PFSK-1 (cell line): ENCODE results near the gene HOXC4.

Source experiments
- FOXP2 ChIP-seq: optimal IDR thresholded peaks from 2 replicates; pipeline ENCODE3; 2011; ENCODE audit warnings: borderline replicate concordance, control low read depth, inconsistent platforms; ENCODE audit not compliant: insufficient read depth; ENCODE audit errors: extremely low read length, extremely low read depth
- POLR2AphosphoS5 ChIP-seq: IDR thresholded peaks from 2 replicates; pipeline ENCODE4 v1.6.1; 2012; ENCODE audit warnings: low read depth, mild to moderate bottlenecking, control low read depth, low read length, moderate library complexity
- SIN3A ChIP-seq: IDR thresholded peaks from 2 replicates; pipeline ENCODE4 v1.6.1; 2012; ENCODE audit warnings: mild to moderate bottlenecking, low read length, moderate library complexity, borderline replicate concordance; ENCODE audit not compliant: insufficient read depth
- TAF1 ChIP-seq: IDR thresholded peaks from 2 replicates; pipeline ENCODE4 v1.6.1; 2012; ENCODE audit warnings: low read length, control low read depth, borderline replicate concordance; ENCODE audit not compliant: insufficient read depth
- TF ChIP-seq, protein P1 (sequence below), 2 experiments: IDR thresholded peaks; 2 replicates each; pipeline versions ENCODE4 v1.6.1 to v1.8.0; 2011 to 2012; ENCODE audit warnings: low read depth in 2 of 2, low read length in 2 of 2, control low read depth in 1 of 2, inconsistent platforms in 1 of 2, mild to moderate bottlenecking in 1 of 2, moderate library complexity in 1 of 2; ENCODE audit not compliant: insufficient read depth in 1 of 2

The HOXC4 gene

DNA sequence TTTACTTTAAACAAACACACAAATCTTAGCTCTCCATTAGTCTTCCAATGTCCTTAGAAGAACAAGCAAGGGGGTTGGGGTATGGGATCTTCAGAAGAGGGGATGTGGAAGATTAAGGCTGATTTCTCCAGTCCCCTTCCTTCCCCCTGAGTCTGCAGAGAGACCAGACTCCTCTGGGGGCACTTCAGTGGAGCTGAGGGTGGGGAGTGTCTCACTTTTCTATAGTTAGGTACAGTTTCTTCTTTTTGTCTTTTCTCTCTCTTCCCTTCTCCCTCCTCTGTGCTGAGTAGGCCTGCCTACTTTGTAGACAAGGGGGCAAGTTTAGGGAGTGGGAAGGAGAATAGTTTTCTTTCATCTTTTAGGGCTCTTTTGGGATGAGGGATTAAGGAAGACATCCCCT is 2.5 kb downstream of the HOXC4 start:
- TF ChIP-seq, protein P1, sequence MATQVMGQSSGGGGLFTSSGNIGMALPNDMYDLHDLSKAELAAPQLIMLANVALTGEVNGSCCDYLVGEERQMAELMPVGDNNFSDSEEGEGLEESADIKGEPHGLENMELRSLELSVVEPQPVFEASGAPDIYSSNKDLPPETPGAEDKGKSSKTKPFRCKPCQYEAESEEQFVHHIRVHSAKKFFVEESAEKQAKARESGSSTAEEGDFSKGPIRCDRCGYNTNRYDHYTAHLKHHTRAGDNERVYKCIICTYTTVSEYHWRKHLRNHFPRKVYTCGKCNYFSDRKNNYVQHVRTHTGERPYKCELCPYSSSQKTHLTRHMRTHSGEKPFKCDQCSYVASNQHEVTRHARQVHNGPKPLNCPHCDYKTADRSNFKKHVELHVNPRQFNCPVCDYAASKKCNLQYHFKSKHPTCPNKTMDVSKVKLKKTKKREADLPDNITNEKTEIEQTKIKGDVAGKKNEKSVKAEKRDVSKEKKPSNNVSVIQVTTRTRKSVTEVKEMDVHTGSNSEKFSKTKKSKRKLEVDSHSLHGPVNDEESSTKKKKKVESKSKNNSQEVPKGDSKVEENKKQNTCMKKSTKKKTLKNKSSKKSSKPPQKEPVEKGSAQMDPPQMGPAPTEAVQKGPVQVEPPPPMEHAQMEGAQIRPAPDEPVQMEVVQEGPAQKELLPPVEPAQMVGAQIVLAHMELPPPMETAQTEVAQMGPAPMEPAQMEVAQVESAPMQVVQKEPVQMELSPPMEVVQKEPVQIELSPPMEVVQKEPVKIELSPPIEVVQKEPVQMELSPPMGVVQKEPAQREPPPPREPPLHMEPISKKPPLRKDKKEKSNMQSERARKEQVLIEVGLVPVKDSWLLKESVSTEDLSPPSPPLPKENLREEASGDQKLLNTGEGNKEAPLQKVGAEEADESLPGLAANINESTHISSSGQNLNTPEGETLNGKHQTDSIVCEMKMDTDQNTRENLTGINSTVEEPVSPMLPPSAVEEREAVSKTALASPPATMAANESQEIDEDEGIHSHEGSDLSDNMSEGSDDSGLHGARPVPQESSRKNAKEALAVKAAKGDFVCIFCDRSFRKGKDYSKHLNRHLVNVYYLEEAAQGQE (IDR thresholded peaks at IDR 0.05; ENCODE audit: insufficient read depth in 1 of 2, low read depth in 2 of 2, low read length in 2 of 2) = no peak
- TF ChIP-seq SIN3A (no peak), POLR2AphosphoS5 (no peak), TAF1 (no peak), FOXP2 (no peak)

DNA sequence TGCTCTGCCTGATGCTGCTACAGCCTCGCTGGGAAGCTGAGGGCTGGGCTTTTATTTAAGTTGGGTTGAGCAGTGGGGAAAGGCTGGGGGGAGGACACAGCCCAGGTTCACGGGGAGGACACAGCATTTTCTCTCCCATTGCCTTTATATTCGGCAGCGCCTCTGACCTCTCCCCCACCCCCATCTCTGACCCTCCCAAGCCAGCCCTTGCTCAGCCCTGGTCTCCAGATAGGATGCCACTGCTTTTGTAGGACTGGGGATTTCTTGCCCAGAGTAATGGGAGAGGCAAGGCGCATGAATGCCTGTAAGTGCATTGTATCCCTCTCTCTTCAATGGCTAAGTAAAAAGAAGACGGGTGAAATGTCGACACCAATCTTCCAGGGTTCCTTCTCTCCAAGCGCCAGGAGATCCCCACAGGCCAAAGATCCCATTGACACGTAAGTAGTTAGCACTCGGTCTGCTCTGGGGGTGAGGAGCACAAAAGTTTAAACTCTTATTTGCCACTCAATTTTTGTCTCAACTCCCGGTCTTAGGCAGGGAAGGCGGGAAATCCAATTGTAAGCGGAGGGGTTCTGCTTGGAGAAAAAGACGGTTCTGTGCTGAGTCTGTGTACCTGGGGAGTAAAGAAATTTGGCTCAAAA is 4.6 kb downstream of the HOXC4 start:
- TF ChIP-seq TAF1 (no peak), SIN3A (no peak), POLR2AphosphoS5 (no peak)

DNA sequence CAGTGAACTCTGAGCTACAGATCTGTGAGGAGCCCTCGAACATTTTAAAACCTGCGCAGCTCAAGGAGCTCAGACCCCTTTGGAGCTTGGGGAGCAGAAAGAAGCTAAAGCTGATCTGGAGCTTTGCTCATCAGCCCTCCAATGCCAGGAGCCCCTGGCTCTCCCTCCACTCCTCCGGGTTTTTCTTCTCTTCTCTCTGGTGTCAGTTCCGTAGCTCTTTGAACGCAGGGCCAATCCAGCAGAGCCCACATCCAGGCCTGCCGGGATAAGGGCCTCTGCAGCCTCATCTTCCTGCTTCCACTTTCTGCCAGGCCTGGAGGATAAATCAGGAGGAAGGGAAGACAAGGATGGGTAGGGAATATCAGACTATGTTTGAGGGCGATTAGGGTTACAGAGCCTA is 6.0 kb downstream of the HOXC4 start:
- TF ChIP-seq TAF1 = no peak
- TF ChIP-seq, protein P1 (IDR thresholded peaks at IDR 0.05; ENCODE audit: insufficient read depth in 1 of 2, low read depth in 2 of 2, low read length in 2 of 2) = no peak
- no peak for TF ChIP-seq FOXP2
- no peak for TF ChIP-seq POLR2AphosphoS5
- TF ChIP-seq SIN3A = no peak

DNA sequence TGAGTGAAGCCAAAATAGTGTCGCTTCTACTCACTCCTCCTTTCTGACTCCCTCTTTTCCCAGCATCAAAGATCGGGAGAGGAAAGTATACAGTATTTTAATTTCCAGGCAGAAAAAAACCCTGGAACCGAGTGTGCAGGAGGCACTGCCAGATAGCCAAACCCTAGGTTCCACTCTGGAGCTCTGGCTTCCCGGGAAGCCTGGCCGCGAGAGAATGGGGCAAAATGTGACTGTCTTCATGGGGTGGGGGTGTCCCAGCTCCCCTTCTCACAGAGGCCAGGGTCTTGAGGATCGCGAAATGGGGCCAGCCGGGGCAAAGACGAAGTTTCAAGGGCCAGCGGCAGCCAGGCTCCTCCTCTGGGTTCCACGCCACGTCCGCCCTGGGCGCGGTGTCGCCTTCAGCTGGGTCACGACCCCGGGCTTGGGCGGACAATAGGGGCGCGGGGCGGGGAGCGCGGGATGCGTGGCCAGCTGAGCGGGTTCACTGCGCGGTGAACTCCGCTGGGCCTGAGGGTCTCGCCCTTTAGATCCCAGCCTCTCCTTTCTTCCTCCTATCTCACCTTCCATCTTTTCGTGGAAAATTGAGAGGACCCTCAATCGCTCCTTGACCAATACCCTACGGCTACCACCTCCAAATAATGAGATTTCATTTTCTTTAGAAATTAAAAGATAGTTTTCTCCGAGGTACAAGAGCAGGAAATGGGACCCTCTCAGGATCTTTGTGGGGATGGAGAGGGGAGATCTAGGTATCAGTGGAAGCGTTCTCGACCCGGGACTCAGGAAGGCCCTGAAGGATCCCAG is 6.7 kb downstream of the HOXC4 start:
- no peak for TF ChIP-seq POLR2AphosphoS5
- TF ChIP-seq TAF1 = no peak
- TF ChIP-seq FOXP2 = no peak
- TF ChIP-seq, protein P1 (IDR thresholded peaks at IDR 0.05; ENCODE audit: insufficient read depth in 1 of 2, low read depth in 2 of 2, low read length in 2 of 2) = no peak
- TF ChIP-seq SIN3A = no peak

DNA sequence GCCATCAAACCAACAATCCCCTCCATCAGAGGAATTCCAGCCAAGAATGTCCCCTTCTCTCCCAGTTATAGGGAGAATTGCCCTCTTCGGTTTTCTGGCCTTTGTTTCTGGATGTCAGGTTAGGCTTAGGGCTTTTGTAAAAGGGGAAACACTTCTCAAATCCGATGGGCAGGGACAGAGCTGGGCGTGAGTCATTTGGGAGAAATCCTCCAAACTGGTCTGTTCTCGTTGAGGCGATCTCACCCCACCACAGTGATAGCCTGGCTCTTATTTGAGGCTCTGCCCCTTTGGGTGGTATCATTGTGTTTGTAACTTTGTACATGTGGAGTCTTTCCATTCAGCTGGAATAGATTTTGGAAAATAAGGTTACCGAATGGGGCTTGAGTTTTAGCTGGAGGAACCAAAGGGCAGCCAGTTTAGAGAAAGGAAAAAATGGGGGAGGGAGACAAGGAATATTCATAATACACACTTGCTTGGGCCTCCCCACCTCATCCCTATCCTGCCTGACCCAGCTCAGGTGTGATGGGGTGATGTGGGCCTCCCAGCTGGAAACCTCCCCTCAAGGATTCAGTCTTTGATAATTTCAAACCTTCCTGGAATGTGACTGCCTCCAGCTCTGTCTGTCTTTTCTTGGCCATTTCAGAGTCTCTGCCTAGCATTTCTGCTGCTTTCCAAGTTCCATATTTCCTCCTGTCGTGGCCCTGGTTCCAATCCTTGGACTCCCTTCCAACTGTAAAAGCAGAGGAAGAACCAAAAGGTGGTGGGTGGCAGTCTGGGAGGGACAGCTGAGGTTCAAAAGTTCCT is 7.5 kb downstream of the HOXC4 start:
- TF ChIP-seq FOXP2 (no peak), SIN3A (no peak), POLR2AphosphoS5 (no peak), TAF1 (no peak)
- TF ChIP-seq, protein P1 (IDR thresholded peaks at IDR 0.05; ENCODE audit: insufficient read depth in 1 of 2, low read depth in 2 of 2, low read length in 2 of 2) = no peak
